Measurements from ENCODE around the gene GAS7. TPM values are rescaled to one million over a fixed set of nuclear protein-coding genes. Genes with fewer than 3 reads are reported as not detected.
A peak's percentile ranks its signal among the peaks of the same experiment; 100 is the strongest.

Gene GAS7
- total and polyA plus RNA-seq, 9 of the 15 experiments (the other 6 are each of a cell fraction or from before 2014, with no cell fraction given) = 0.11 to 0.33 TPM; not detected in 7

GRCh38 chr17:10201680-10202079 is 3.3 kb upstream of the GAS7 start:
- FAIRE-seq (no peak), ATAC-seq (no peak), DNase-seq (ENCODE audit: extremely low read depth in 1 of 4, low spot score in 3 of 4) (no peak)
- no peaks in the 10 kb centered on the region for H3K27me3 ChIP-seq (ENCODE audit: control insufficient read depth in 2 of 2, insufficient read depth in 2 of 2, low read length in 2 of 2)
- intact Hi-C loops (cut with micrococcal nuclease) (no loop called here), in situ Hi-C loops (cut with MboI) (no loop called here)
- CTCF ChIA-PET (ENCODE audit: low intra/inter-chr PET ratio) = no interaction called here
- 0% methylated on average over 4 of the region's 4 CpGs for WGBS (ENCODE audit: insufficient coverage, low coverage, missing lambda C conversion rate)
- TF ChIP-seq HDGF (IDR thresholded peaks at IDR 0.05) (no peak), ZNF133 (CRISPR knock-in tag; IDR thresholded peaks at IDR 0.05) (no peak), CEBPG (CRISPR knock-in tag; IDR thresholded peaks at IDR 0.05) (no peak), CEBPG (tag; conservative IDR thresholded peaks at IDR 0.05 in 1 of 2, IDR thresholded peaks at IDR 0.05 in 1 of 2) (peak in 1 of 2 experiments; percentile 25; a peak in 1 of 4 replicates)
- H3K36me3 ChIP-seq (ENCODE audit: control insufficient read depth, insufficient read depth, low read length) = no peaks in the 10 kb centered on the region
- no peak overlapping the region for H3K27ac ChIP-seq (ENCODE audit: extremely low read depth, low read depth, low read length)
- H3K79me2 ChIP-seq (ENCODE audit: control insufficient read depth, insufficient read depth, low read length) = no peaks in the 10 kb centered on the region
- no peak overlapping the region for H3K9ac ChIP-seq (ENCODE audit: insufficient read depth in 1 of 2, low read depth in 2 of 2, low read length in 2 of 2)
- no peak overlapping the region for H3K4me2 ChIP-seq (ENCODE audit: insufficient read depth, low read length)
- H3K9me3 ChIP-seq (replicated peaks; ENCODE audit: control insufficient read depth, insufficient read depth, low read depth, low read length) = no peaks in the 10 kb centered on the region
- no peaks in the 10 kb centered on the region for H3K4me1 ChIP-seq (replicated peaks in 1 of 2; ENCODE audit: control insufficient read depth in 2 of 2, insufficient read depth in 2 of 2, low read length in 2 of 2)
- H3K4me3 ChIP-seq = no peak overlapping the region
- H4K20me1 ChIP-seq (replicated peaks; ENCODE audit: control insufficient read depth, insufficient read depth, low read length) = no peaks in the 10 kb centered on the region
- no TSS peak for BruUV-seq (replicated peaks)
- no peaks in the 10 kb centered on the region for H3K9me1 ChIP-seq (ENCODE audit: control insufficient read depth, insufficient read depth, low read length)
- no peak overlapping the region for H2AFZ ChIP-seq (ENCODE audit: low read depth, low read length)
- POLR2A ChIA-PET = no interaction called here

- CTCF ChIA-PET (ENCODE audit: low intra/inter-chr PET ratio) = no interaction called here
Observed at GRCh38 chr17:10200645-10201044, 2.2 kb upstream of the GAS7 start.

More at GRCh38 chr17:10200645-10201044, 2.2 kb upstream of the GAS7 start:
- H3K9me3 ChIP-seq (replicated peaks; ENCODE audit: control insufficient read depth, insufficient read depth, low read depth, low read length) = no peaks in the 10 kb centered on the region
- no peaks in the 10 kb centered on the region for H3K9me1 ChIP-seq (ENCODE audit: control insufficient read depth, insufficient read depth, low read length)
- H3K4me3 ChIP-seq = no peak overlapping the region
- H3K4me1 ChIP-seq (replicated peaks in 1 of 2; ENCODE audit: control insufficient read depth in 2 of 2, insufficient read depth in 2 of 2, low read length in 2 of 2) = no peaks in the 10 kb centered on the region
- H3K27ac ChIP-seq (ENCODE audit: extremely low read depth, low read depth, low read length) = no peak overlapping the region
- no peak overlapping the region for H3K9ac ChIP-seq (ENCODE audit: insufficient read depth in 1 of 2, low read depth in 2 of 2, low read length in 2 of 2)
- 0% methylated on average over 4 of the region's 4 CpGs for WGBS (ENCODE audit: insufficient coverage, low coverage, missing lambda C conversion rate)
- in situ Hi-C loops (cut with MboI) = no loop called here
- no peak overlapping the region for H3K4me2 ChIP-seq (ENCODE audit: insufficient read depth, low read length)
- BruUV-seq (replicated peaks) = no TSS peak
- DNase-seq (ENCODE audit: extremely low read depth in 1 of 4, low spot score in 3 of 4) = no peak
- POLR2A ChIA-PET = no interaction called here
- no peak overlapping the region for H2AFZ ChIP-seq (ENCODE audit: low read depth, low read length)
- no peak for FAIRE-seq
- TF ChIP-seq CHAMP1 (IDR thresholded peaks at IDR 0.05) = no peak
- intact Hi-C loops (cut with micrococcal nuclease) = no loop called here
- no peak for ATAC-seq
- H4K20me1 ChIP-seq (replicated peaks; ENCODE audit: control insufficient read depth, insufficient read depth, low read length) = no peaks in the 10 kb centered on the region
- H3K79me2 ChIP-seq (ENCODE audit: control insufficient read depth, insufficient read depth, low read length) = no peaks in the 10 kb centered on the region
- no peaks in the 10 kb centered on the region for H3K27me3 ChIP-seq (ENCODE audit: control insufficient read depth in 2 of 2, insufficient read depth in 2 of 2, low read length in 2 of 2)
- no peaks in the 10 kb centered on the region for H3K36me3 ChIP-seq (ENCODE audit: control insufficient read depth, insufficient read depth, low read length)
